SU-DHL-6 (cell line): Measurements from ENCODE around the gene WDR7.

ENCODE experiments used
- H2AFZ ChIP-seq: fragments of 200-600 bp; sonication (generic); 2 replicates; pipeline ENCODE4 v1.6.1; 2014; ENCODE audit warnings: low read depth, mild to moderate bottlenecking, moderate library complexity, mixed read lengths, antibody characterized with exemption, low read length; ENCODE audit not compliant: severe bottlenecking
- H3F3A ChIP-seq: fragments of 200-600 bp; shearing (Covaris generic); 2 replicates; pipeline ENCODE4 v1.6.0; 2016; ENCODE audit warnings: antibody characterized with exemption, mild to moderate bottlenecking; ENCODE audit not compliant: insufficient read depth
- H3K27ac ChIP-seq: fragments of 200-600 bp; sonication (generic); 2 replicates; pipeline ENCODE4 v1.5.1; 2016; ENCODE audit warnings: low read depth, mild to moderate bottlenecking, low read length, moderate library complexity, mixed read lengths
- H3K27me3 ChIP-seq: fragments of 200-600 bp; sonication (generic), shearing (Covaris generic); 2 replicates; pipeline ENCODE4 v1.6.0; 2014; ENCODE audit warnings: mild to moderate bottlenecking, low read length
- H3K36me3 ChIP-seq: fragments of 200-600 bp; sonication (generic); 2 replicates; pipeline ENCODE4 v1.6.1; 2014; ENCODE audit warnings: mild to moderate bottlenecking, low read length, mixed read lengths
- H3K4me2 ChIP-seq: fragments of 300-600, 200-600 bp; shearing (Covaris generic), sonication (generic); 2 replicates; pipeline ENCODE4 v1.6.0; 2014; ENCODE audit warnings: low read length, low read depth, mild to moderate bottlenecking; ENCODE audit not compliant: poor library complexity, severe bottlenecking
- H3K4me3 ChIP-seq: fragments of 200-600 bp; sonication (generic); 2 replicates; pipeline ENCODE4 v1.5.1; 2014; ENCODE audit warnings: antibody characterized with exemption, low read length, mild to moderate bottlenecking, mixed read lengths; ENCODE audit not compliant: insufficient read depth, poor library complexity, severe bottlenecking
- H3K79me2 ChIP-seq: fragments of 200-600 bp; sonication (generic); 2 replicates; pipeline ENCODE4 v1.6.1; 2014; ENCODE audit warnings: mild to moderate bottlenecking, low read length, moderate library complexity; ENCODE audit not compliant: insufficient read depth
- H3K9ac ChIP-seq: fragments of 200-600 bp; sonication (generic); 2 replicates; pipeline ENCODE4 v1.7.0; 2014; ENCODE audit warnings: mild to moderate bottlenecking, low read length
- H3K9me2 ChIP-seq: fragments of 200-600 bp; sonication (generic); replicated peaks from 2 replicates; pipeline ENCODE4 v1.6.1; 2014; ENCODE audit warnings: low read length; ENCODE audit not compliant: insufficient read depth
- H3K9me3 ChIP-seq: fragments of 200-600 bp; sonication (generic); 2 replicates; pipeline ENCODE4 v1.6.1; 2014; ENCODE audit warnings: low read length, mixed read lengths; ENCODE audit not compliant: insufficient read depth
- H4K20me1 ChIP-seq: fragments of 200-600 bp; sonication (generic); 2 replicates; pipeline ENCODE4 v1.6.1; 2014; ENCODE audit warnings: low read depth, mild to moderate bottlenecking, antibody characterized with exemption, low read length, moderate library complexity, mixed read lengths
- CTCF ChIP-seq: fragments of 200-600 bp; sonication (generic); IDR thresholded peaks from one replicate; pipeline ENCODE4 v1.5.1; 2017; ENCODE audit warnings: antibody characterized with exemption, mild to moderate bottlenecking, low read length, moderate library complexity; ENCODE audit not compliant: insufficient read depth, poor library complexity, severe bottlenecking
- EZH2phosphoT487 ChIP-seq: fragments of 200-600 bp; sonication (generic), shearing (Covaris generic); conservative IDR thresholded peaks from 2 replicates; pipeline ENCODE4 v1.6.1; 2018; ENCODE audit warnings: mild to moderate bottlenecking, antibody characterized with exemption, low read length, moderate library complexity, mixed read lengths

The WDR7 gene

GRCh38 chr18:56937874-56938430 lies 286.8 kb downstream of the WDR7 start:
- no peaks in the 10 kb centered on the region for H3K79me2 ChIP-seq
- no peaks in the 10 kb centered on the region for H3K9me2 ChIP-seq
- no peak for TF ChIP-seq CTCF
- TF ChIP-seq EZH2phosphoT487, result no peak

GRCh38 chr18:56945171-56946083 lies 294.3 kb downstream of the WDR7 start:
- Histone ChIP-seq H3F3A (no peaks in the 10 kb centered on the region), H2AFZ (no peak overlapping the region), H3K9me3 (no peaks in the 10 kb centered on the region), H3K4me2 (no peak overlapping the region), H4K20me1 (no peaks in the 10 kb centered on the region), H3K79me2 (no peaks in the 10 kb centered on the region), H3K36me3 (no peaks in the 10 kb centered on the region), H3K27ac (no peak overlapping the region), H3K9ac (no peak overlapping the region), H3K4me3 (no peak overlapping the region), H3K9me2 (no peaks in the 10 kb centered on the region), H3K27me3 (no peaks in the 10 kb centered on the region)
- TF ChIP-seq CTCF (no peak), EZH2phosphoT487 (no peak)

More at GRCh38 chr18:56937874-56938430, 286.8 kb downstream of the WDR7 start:
- Histone ChIP-seq H3K27me3 (no peaks in the 10 kb centered on the region), H4K20me1 (no peaks in the 10 kb centered on the region), H3K27ac (no peak overlapping the region), H3K4me2 (no peak overlapping the region), H3K4me3 (no peak overlapping the region), H3K9ac (no peak overlapping the region), H3K9me3 (no peaks in the 10 kb centered on the region), H3K36me3 (peaks cover 4% of the 10 kb centered on the region; the same call in 1 of the 2 replicates), H2AFZ (no peak overlapping the region), H3F3A (no peaks in the 10 kb centered on the region)

- Histone ChIP-seq H3K36me3 (no peaks in the 10 kb centered on the region), H3K9ac (no peak overlapping the region), H4K20me1 (no peaks in the 10 kb centered on the region), H3K9me3 (no peaks in the 10 kb centered on the region), H3K79me2 (no peaks in the 10 kb centered on the region), H2AFZ (no peak overlapping the region), H3F3A (no peaks in the 10 kb centered on the region), H3K9me2 (no peaks in the 10 kb centered on the region), H3K4me3 (no peak overlapping the region), H3K4me2 (no peak overlapping the region), H3K27me3 (no peaks in the 10 kb centered on the region), H3K27ac (no peak overlapping the region)
- TF ChIP-seq CTCF (no peak), EZH2phosphoT487 (no peak)
These were observed 296.1 kb downstream of the WDR7 start for GRCh38 chr18:56947236-56947635.
